HG02973 (cell line): ENCODE data around the gene NRIP1.

Experiments used
- ATAC-seq: cut with Tn5 transposase; IDR thresholded peaks from one replicate; pipeline ENCODE4 v1.9.1; 2021; ENCODE audit warnings: moderate library complexity; ENCODE audit not compliant: unreplicated experiment

The NRIP1 gene

GRCh38 chr21:15071009-15071408 lies 6.2 kb upstream of the NRIP1 start:
- no peak for ATAC-seq

DNA sequence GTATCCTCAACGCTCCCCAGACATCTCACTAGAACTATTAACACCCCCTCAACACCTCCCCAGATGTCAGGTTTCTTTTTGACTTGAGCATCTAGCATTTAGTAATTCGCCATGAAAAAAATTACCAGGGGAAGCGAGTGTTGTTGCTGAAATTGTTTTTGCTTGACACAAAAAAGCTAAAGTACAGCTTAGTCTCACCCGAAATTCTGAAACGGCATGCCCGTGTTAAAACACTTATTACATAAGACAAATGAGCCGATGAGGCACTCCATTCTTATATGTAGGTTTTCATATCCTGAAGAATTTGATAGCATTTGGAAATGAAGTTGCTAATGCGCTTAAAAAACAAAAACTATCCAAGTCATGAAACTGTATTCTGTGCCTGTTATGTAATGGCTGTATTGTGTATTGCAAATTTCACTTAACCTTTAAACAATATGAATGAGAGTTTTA lies 1.3 kb upstream of the NRIP1 start:
- ATAC-seq, result no peak

DNA sequence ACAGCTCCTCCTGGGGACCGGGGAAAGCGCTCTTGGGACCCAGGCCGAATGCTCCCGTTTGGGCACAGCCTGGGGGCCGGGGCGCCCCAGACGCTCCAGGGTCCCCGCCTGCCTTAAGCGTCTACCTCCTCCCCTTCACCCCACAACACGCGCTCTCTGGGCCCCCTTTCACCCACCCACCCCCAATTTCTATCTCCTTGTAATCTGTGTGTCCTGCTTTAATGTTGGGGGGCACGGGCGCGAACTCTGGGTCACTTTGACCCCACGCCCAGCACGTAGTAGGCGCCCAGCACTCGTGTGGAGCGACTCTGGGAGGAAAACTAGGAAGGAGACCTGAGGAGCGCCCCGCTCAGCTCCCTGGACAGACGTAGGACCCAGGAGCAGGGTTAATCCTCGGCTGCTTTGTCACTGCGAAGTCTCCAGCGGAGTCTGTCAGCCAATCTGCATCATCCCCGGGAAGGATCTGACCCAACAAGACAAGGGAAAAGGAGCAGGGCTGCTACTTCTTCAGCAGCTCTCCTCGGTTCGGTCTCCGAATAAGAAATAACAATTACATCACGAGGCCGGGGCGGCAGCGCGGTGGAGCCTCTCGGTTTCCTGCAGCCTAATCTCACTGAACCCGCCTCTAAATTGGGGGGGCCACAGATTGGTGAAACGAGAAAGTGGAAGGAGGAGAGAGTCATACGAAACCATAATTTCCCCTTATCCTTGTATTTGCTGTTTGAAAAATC lies 757 bp upstream of the NRIP1 start:
- no peak for ATAC-seq

DNA sequence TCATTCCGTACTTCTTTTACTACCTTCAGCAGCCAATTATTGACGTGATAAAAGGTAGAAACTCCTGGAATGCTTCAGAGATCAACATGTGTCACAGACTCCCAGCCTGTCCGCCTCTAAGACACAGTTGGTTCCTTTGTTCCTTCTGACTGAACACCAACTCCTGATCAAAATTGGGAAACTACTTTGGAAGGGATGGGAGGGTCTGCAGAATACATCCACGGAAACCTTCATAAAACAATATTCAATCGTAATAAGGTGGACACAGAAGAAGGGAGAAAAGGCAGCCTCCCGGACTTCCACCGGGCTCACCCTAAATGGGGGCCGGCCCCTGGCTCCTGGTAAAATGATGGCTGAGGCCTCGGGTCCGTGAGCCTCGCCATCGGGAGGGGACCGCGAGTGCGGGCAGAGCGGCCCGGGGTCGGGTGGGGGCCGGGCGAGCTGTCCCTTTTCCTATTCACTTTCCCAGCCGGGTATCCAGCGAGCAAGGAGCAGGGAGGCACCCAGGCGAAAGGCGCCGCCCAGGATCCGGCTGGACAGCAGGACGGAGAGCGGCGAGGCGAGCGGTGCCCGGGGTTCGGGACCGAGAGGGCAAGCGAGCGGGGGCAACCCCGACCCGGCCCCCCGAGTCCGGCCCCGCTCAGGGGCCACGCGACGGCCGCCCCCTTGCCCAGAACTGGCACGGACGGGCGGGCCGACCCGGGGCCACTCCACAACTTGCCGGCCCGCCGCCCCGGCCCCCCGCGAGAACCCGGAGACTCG lies 805 bp downstream of the NRIP1 start:
- no peak for ATAC-seq

DNA sequence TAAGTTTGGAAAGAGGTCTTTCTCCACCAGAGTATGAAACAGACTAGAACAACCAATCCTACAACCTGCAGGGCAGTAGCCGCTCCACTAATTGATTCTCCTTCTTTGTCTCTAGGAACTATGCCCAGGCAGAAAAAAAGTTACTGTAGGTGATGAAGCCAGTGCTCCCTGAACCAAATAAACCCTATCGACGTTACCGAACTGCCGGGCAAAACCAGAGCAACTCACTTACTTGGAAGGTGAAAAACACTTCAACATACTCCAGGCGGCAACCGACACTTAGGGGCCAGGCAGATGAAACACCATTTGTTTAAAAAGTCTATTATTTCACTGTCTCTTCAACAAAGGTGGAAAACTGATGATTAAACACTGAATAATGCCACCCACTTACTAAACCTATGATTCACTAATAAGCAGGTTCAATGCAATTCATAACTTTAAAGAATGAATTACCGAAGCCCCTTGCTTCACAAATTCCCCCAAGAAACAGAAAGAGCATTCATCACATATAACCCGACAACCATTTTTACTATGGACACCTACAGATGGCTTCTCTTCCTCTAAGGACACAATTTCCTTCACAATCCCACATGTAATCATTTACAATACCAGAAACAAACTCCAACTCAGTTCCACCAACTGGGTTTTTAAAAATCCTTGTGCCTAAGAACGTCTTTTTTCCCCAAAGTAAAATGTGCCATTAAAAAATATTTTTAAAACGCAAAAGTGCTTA lies 1.6 kb downstream of the NRIP1 start:
- no peak for ATAC-seq

DNA sequence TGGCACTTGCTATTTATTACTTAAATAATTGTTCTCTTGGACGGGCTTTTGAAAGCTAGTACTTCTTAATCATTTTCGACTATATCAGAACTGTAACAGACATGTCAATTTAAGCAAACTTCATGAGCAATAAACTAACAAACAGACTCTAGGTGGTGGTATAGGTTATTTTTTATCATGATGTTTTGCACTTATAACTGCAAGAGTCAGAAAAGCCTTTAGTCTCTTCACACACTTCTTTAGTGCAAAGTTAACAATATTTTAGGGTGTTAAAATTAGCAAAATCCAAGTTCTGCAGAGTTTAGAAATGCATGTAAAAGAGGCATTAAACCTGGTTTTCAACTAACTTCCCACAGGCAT lies 2.2 kb downstream of the NRIP1 start:
- ATAC-seq, result no peak

- ATAC-seq, result no peak
Observed at GRCh38 chr21:15061747-15062605, 2.8 kb downstream of the NRIP1 start.

DNA sequence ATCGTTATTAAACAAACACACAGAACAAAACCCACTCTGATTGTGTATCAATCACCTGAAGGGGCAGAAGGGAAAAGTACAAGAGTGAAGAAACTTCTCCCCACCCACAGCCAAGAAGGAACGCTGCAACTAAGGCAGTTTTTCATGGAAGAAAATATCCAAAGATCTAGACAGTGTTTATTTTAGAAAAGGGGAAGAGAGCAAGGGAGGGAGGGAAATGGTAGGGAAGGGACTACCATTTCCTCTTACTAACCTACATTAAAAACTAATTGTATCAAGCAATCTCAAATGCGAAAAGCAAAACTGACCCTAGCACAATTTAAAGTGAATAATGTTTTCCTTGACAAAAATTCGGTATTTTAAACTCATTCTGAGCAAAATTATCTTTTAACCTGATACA lies 3.5 kb downstream of the NRIP1 start:
- no peak for ATAC-seq

- no peak for ATAC-seq
Observed at GRCh38 chr21:15060543-15061175, 4.1 kb downstream of the NRIP1 start.

- ATAC-seq, result no peak
Observed at GRCh38 chr21:15059397-15059796, 5.4 kb downstream of the NRIP1 start.

DNA sequence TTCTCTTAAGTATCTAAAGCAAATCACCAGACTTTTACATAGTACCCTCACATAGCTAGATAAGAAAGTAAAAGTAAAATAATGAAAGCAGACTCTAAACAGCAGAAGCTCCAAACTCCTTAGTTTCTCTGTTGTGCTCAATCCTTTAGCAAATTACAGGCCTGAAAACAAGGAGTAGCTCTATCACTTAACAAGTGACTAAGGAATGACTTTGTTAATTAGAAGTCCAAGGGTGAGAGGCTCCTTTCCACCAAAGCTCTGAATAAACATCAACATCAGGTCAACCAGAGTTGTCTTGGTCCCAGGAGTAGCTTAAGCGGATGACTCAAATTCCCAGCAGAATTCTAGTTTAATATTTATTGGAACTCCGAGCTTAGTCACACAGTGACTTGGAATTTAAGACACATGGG lies 5.9 kb downstream of the NRIP1 start:
- peak; percentile 34 for ATAC-seq

DNA sequence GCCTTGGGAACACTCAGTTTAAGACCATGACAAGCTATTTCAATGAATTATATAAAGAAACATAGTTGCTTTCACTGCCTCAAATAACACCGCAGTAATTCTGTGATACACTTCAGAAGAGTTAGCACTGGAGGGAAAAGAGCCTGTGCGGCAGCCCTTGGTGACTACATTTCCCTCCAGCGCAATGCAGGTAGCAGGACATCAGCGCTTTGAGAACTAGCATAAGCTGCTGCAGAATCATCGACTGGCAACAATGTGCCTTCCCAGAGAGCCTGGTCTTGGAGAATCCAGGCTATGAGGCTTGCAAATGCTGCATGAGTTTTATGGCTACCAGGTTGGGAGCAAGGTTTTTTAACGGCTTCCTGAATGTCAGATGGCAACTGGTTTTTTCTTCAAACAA lies 7.5 kb downstream of the NRIP1 start:
- ATAC-seq, result no peak

DNA sequence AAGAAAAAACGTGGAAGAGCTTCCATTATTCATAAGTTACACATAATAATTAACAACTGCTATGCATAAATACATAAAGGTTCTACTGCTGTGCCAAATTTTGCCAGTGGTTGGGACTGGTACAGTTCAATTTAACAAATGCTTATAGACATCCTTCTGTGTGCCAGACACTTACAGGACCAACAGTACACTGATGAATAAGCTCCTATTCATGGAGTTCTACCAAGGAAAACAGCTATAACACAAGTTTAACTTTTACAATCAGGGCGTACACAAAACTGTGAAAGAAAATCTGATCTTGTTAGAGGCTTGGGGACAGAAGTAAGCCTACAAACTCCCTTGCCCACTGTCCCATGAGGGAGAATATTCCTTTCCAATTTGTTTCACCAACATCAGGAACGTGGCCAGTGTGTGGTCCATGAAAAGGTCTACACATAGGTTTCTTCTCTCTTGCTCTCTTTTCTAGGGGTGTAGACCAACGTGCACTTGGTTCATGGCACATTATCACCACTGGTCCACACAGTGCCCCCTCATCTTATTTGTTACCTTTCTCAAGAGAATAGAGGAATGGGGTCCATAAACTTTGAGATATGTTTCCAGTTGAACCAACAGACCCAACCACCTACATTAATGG lies 10.1 kb downstream of the NRIP1 start:
- ATAC-seq, result no peak

DNA sequence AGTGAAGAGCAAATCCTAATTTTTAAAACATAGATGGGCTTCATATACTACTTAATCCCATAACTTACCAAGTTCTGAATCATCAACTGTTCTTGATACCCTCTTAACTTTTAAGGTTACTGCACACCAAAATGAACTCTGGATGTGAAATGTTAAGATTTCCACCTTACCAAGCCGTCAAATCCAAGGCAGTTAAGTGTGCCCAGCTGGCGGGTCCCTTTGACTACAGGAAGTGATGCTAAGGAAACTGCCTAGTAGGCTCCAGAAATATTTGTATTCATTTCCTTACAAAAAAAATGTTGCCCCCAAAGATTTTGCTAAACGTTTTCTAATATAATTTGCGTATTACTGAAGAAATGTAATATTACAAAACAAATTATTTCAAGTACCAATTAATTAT lies 10.7 kb downstream of the NRIP1 start:
- ATAC-seq, result no peak

DNA sequence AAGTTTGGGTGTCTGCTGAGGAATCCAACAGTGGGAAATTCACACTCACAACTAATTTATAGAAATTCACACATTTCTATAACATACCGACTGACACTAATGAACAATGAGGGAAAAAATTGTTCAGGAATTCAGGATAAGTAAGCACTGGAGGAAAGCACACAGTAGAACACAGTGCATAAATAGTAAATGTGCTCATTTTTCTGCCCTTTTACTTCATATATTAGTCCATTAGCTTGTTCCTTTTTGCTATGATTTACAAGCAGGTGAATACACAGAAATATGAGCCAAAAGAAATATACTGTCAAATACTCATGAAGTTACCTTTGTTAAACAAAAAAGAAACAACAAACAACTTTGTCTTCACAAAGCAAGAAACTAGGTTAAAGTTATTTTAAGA lies 11.3 kb downstream of the NRIP1 start:
- no peak for ATAC-seq

GRCh38 chr21:15052459-15052763 lies 12.4 kb downstream of the NRIP1 start:
- no peak for ATAC-seq

DNA sequence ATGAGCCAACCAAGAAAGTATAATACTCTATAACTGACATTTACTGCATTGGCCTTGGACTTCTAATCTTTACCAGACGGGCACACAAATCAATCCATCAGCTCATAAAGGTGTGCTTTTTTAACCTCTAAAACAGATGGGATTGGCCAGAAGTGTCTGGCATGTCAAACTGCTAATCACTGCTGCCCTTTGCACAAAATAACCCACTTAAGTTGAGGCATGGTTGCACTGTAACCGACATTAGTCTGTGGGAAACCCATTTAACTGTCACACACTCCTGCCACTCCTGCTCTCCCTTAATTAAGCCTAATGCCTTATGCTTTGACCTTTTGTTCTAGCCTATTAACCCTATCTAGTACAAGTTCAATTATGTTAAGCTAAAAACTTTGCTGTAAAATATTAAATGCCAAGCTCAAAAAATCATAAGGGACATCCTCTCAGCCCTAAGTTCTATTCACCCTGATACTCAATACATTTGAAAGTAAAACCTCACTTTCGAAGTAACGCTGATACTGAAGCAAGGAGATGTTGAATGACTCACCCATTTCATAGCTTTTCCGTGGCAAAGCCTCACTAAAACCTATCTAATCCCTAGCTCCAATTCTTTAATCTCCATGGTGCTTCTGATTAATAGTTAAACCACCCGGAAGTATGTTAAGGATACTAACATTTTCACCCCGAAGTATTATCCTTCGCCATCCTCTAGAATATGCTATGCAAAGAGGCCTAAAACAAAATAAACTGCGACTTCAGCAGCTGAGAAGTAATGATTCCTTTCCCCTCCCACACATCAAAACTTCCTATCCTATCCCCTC lies 12.9 kb downstream of the NRIP1 start:
- ATAC-seq, result peak; percentile 72

GRCh38 chr21:15050568-15051377 lies 14.0 kb downstream of the NRIP1 start:
- ATAC-seq, result no peak

- ATAC-seq, result no peak
Observed at GRCh38 chr21:15045017-15045416, 19.8 kb downstream of the NRIP1 start.
